Stimulated activated CD8-positive, alpha-beta memory T cell treated with anti-CD3 and anti-CD28 coated beads, Interleukin-7, amount 100 ng/mL, for 1 hour (primary cell): ENCODE data around the gene RNF181.
"Not testable (repeated sequence)": the region's sequence is repeated elsewhere in the genome, so short reads cannot be mapped to it uniquely, and the experiment has no call there.

Experiments
- DNase-seq, 2 donors: peaks; one replicate each; pipeline ENCODE4 v3.0.0-alpha.2; 2020; ENCODE audit warnings: low read depth in 2 of 2

RNF181 gene

GRCh38 chr2:85577386-85578242, 17.9 kb upstream of the RNF181 start, which contains the start of gene VAMP8:
VAMP8 (plus strand) TSS chr2:85577586; CDS start chr2:85577647, 61 bp downstream.
- DNase-seq: peak; percentile 16 to 41

- DNase-seq: no peak
These were observed 17.0 kb upstream of the RNF181 start for GRCh38 chr2:85578243-85579180.

- no peak for DNase-seq
These were observed 16.1 kb upstream of the RNF181 start for GRCh38 chr2:85579266-85579935.

GRCh38 chr2:85580206-85580605, 15.3 kb upstream of the RNF181 start:
- no peak for DNase-seq

- DNase-seq: no peak
These were observed 13.1 kb upstream of the RNF181 start for GRCh38 chr2:85582492-85582891.

GRCh38 chr2:85583667-85584353, 11.7 kb upstream of the RNF181 start:
- no peak for DNase-seq

GRCh38 chr2:85584354-85584856, 11.1 kb upstream of the RNF181 start, which contains the start of gene VAMP5:
VAMP5 (plus strand) TSS chr2:85584431; CDS start chr2:85584491, 60 bp downstream.
- DNase-seq: no peak

- DNase-seq: no peak
These were observed 10.4 kb upstream of the RNF181 start for GRCh38 chr2:85584857-85585780.

GRCh38 chr2:85585781-85586105, 9.8 kb upstream of the RNF181 start:
- no peak for DNase-seq

GRCh38 chr2:85588236-85588635, 7.3 kb upstream of the RNF181 start:
- no peak for DNase-seq

GRCh38 chr2:85588645-85589044, 6.9 kb upstream of the RNF181 start:
- DNase-seq: no peak

- DNase-seq: no peak
These were observed 6.4 kb upstream of the RNF181 start for GRCh38 chr2:85589181-85589580.

GRCh38 chr2:85589982-85590791, 5.4 kb upstream of the RNF181 start:
- no peak for DNase-seq

GRCh38 chr2:85590950-85591349, 4.6 kb upstream of the RNF181 start:
- DNase-seq: no peak

- DNase-seq: no peak
These were observed 4.0 kb upstream of the RNF181 start for GRCh38 chr2:85591563-85591962.

- not testable (repeated sequence) for DNase-seq
These were observed 3.2 kb upstream of the RNF181 start for GRCh38 chr2:85592299-85592698.

- DNase-seq: no peak
These were observed 2.5 kb upstream of the RNF181 start for GRCh38 chr2:85593023-85593422.

- no peak for DNase-seq
These were observed 737 bp upstream of the RNF181 start for GRCh38 chr2:85594715-85595300.

- DNase-seq: no peak
These were observed 435 bp downstream of the RNF181 start for GRCh38 chr2:85596026-85596333.
